Measurements from ENCODE around the gene ZNF112. TPM values are rescaled to one million over a fixed set of nuclear protein-coding genes. Genes with fewer than 3 reads are reported as not detected.

ZNF112 gene
- polyA plus RNA-seq, 10 donors: 5.2 to 7.7 (median 5.9) TPM

- DNase-seq: no peak
Observed at GRCh38 chr19:44284968-44285367, 71.5 kb downstream of the ZNF112 start.

- DNase-seq: no peak
Observed at GRCh38 chr19:44282846-44283245, 73.6 kb downstream of the ZNF112 start.

GRCh38 chr19:44280916-44281315 is 75.6 kb downstream of the ZNF112 start:
- no peak for DNase-seq

- no peak for DNase-seq
Observed at GRCh38 chr19:44278181-44278690, 78.2 kb downstream of the ZNF112 start.

- no peak for DNase-seq
Observed at GRCh38 chr19:44277331-44277730, 79.1 kb downstream of the ZNF112 start.

Other genes starting within 250 kb of the ZNF112 start
- gene ZNF225, start 243.3 kb downstream of the ZNF112 start, polyA plus RNA-seq (ENCODE audit: insufficient read length in 10 of 10): 1 to 10 TPM; 3.8 to 6.9 (median 4.7) TPM
- 10 to 100 TPM in 4 of 10 donors, 1 to 10 TPM in 6; 7.1 to 13.4 (median 9.5) TPM for gene ZNF234, start 215.1 kb downstream of the ZNF112 start, polyA plus RNA-seq (ENCODE audit: insufficient read length in 10 of 10)
- 10 to 100 TPM; 11.2 to 16.3 (median 13.1) TPM for gene ZNF226, start 191.6 kb downstream of the ZNF112 start, polyA plus RNA-seq (ENCODE audit: insufficient read length in 10 of 10)
- 10 to 100 TPM; 10.3 to 16.0 (median 14.3) TPM for gene ZNF227, start 144.1 kb downstream of the ZNF112 start, polyA plus RNA-seq (ENCODE audit: insufficient read length in 10 of 10)
- gene ZNF233, start 96.8 kb downstream of the ZNF112 start, polyA plus RNA-seq (ENCODE audit: insufficient read length in 10 of 10): 1 to 10 TPM; 2.1 to 4.0 (median 2.6) TPM
- gene ZNF235, start 51.7 kb downstream of the ZNF112 start, polyA plus RNA-seq (ENCODE audit: insufficient read length in 10 of 10): 1 to 10 TPM; 4.0 to 7.3 (median 6.1) TPM
- 1 to 10 TPM; 3.1 to 7.1 (median 4.6) TPM for gene ZNF285, start 44.9 kb upstream of the ZNF112 start, polyA plus RNA-seq (ENCODE audit: insufficient read length in 10 of 10)
- gene ZNF229, start 91.8 kb upstream of the ZNF112 start, polyA plus RNA-seq (ENCODE audit: insufficient read length in 10 of 10): 1 to 10 TPM; 4.3 to 7.3 (median 5.7) TPM
- 1 to 10 TPM; 6.5 to 8.4 (median 7.9) TPM for gene ZNF180, start 143.8 kb upstream of the ZNF112 start, polyA plus RNA-seq (ENCODE audit: insufficient read length in 10 of 10)
- not detected for gene CEACAM20, start 173.0 kb upstream of the ZNF112 start, polyA plus RNA-seq (ENCODE audit: insufficient read length in 10 of 10)